GM23338 (cell line): ENCODE results near the gene CLASRP. TPM values are rescaled to one million over a fixed set of nuclear protein-coding genes. Genes with fewer than 3 reads are reported as not detected.

Experiments used
- ATAC-seq: fragments of 200-7000 bp; cut with Tn5 transposase; 3 replicates; pipeline ENCODE4 v1.9.1; 2020
- DNase-seq: peaks from one replicate; pipeline ENCODE4 v3.0.0-alpha.2; 2015; ENCODE audit warnings: low spot score
- H2AFZ ChIP-seq: fragments of 200-600 bp; sonication (generic); 2 replicates; pipeline ENCODE4 v1.8.0; 2016; ENCODE audit warnings: antibody characterized with exemption, mild to moderate bottlenecking, moderate library complexity
- H3F3A ChIP-seq: fragments of 200-600 bp; sonication (generic); replicated peaks from 2 replicates; pipeline ENCODE4 v1.8.0; 2017; ENCODE audit warnings: antibody characterized with exemption, mixed run types, low read depth
- H3K27ac ChIP-seq: fragments of 200-600 bp; sonication (generic); 2 replicates; pipeline ENCODE4 v1.6.1; 2016; ENCODE audit warnings: low read depth
- H3K27me3 ChIP-seq: fragments of 200-600 bp; sonication (generic); 2 replicates; pipeline ENCODE4 v1.8.0; 2016; ENCODE audit warnings: mild to moderate bottlenecking, mixed run types, moderate library complexity; ENCODE audit not compliant: insufficient read depth
- H3K36me3 ChIP-seq: fragments of 200-600 bp; sonication (generic); 2 replicates; pipeline ENCODE4 v1.8.0; 2016; ENCODE audit warnings: mild to moderate bottlenecking; ENCODE audit not compliant: insufficient read depth
- H3K4me1 ChIP-seq: fragments of 200-600 bp; sonication (generic); 2 replicates; pipeline ENCODE4 v1.8.0; 2016; ENCODE audit warnings: mild to moderate bottlenecking, moderate library complexity; ENCODE audit not compliant: insufficient read depth
- H3K4me2 ChIP-seq: fragments of 200-600 bp; sonication (generic); 2 replicates; pipeline ENCODE4 v1.7.1; 2017; ENCODE audit warnings: mixed run types
- H3K4me3 ChIP-seq: fragments of 200-600 bp; sonication (generic); 2 replicates; pipeline ENCODE4 v1.6.1; 2016; ENCODE audit warnings: mixed run types
- H3K79me2 ChIP-seq: fragments of 200-600 bp; sonication (generic); replicated peaks from 2 replicates; pipeline ENCODE4 v1.8.0; 2017; ENCODE audit warnings: mild to moderate bottlenecking; ENCODE audit not compliant: insufficient read depth
- H3K9me2 ChIP-seq: fragments of 200-600 bp; sonication (generic); 2 replicates; pipeline ENCODE4 v1.8.0; 2017; ENCODE audit not compliant: insufficient read depth
- H4K20me1 ChIP-seq: fragments of 200-600 bp; sonication (generic); replicated peaks from 2 replicates; pipeline ENCODE4 v1.8.0; 2017; ENCODE audit warnings: mild to moderate bottlenecking; ENCODE audit not compliant: insufficient read depth
- H3K27ac Mint-ChIP-seq: 2 replicates; pipeline ENCODE4 v1.8.0; 2020; ENCODE audit warnings: inconsistent platforms, mild to moderate bottlenecking, moderate library complexity, mixed read lengths
- H3K27me3 Mint-ChIP-seq: 3 replicates; pipeline ENCODE4 v1.8.0; 2022; ENCODE audit warnings: low read depth, mild to moderate bottlenecking, moderate library complexity, mixed read lengths, inconsistent platforms; ENCODE audit not compliant: insufficient read depth, poor library complexity
- H3K36me3 Mint-ChIP-seq: 3 replicates; pipeline ENCODE4 v1.8.0; 2021; ENCODE audit warnings: low read depth, mild to moderate bottlenecking, inconsistent platforms, moderate library complexity, mixed read lengths
- H3K4me1 Mint-ChIP-seq: 3 replicates; pipeline ENCODE4 v1.8.0; 2020; ENCODE audit warnings: mild to moderate bottlenecking, inconsistent platforms, mixed read lengths
- H3K4me3 Mint-ChIP-seq: 3 replicates; pipeline ENCODE4 v1.8.0; 2021; ENCODE audit warnings: moderate library complexity, mild to moderate bottlenecking, inconsistent platforms, mixed read lengths
- H3K9me3 Mint-ChIP-seq: 3 replicates; pipeline ENCODE4 v1.8.0; 2020; ENCODE audit warnings: moderate library complexity, mild to moderate bottlenecking, inconsistent platforms, mixed read lengths
- EZH2 ChIP-seq: fragments of 200-600 bp; sonication (generic); IDR thresholded peaks from one replicate; pipeline ENCODE4 v1.8.0; 2017; ENCODE audit warnings: antibody characterized with exemption, mild to moderate bottlenecking, low read depth; ENCODE audit not compliant: unreplicated experiment
- EZH2phosphoT487 ChIP-seq: fragments of 200-600 bp; sonication (generic); IDR thresholded peaks from one replicate; pipeline ENCODE4 v1.8.1; 2018; ENCODE audit warnings: antibody characterized with exemption; ENCODE audit not compliant: unreplicated experiment
- NANOG ChIP-seq: IDR thresholded peaks from 2 replicates; pipeline ENCODE4 v1.6.1; 2016; ENCODE audit warnings: antibody characterized with exemption, borderline replicate concordance
- ZNF114 ChIP-seq: fragments of 250-450 bp; sonication (Bioruptor Pico); IDR thresholded peaks from 2 replicates; pipeline ENCODE4 v1.5.0; 2020; ENCODE audit warnings: mild to moderate bottlenecking, moderate library complexity
- polyA plus RNA-seq: library from polyadenylated mRNA; unstranded; fragments of >200 nt; fragmentation: Nextera tagmentation; extraction: Ambion mirVana; gene quantifications from 2 replicates; pipeline ENCODE4 v1.2.1, GENCODE V29; 2016
- total RNA-seq: library from RNA; depleted of rRNA; stranded (reverse); fragments of >200 nt; shearing (Covaris generic); gene quantifications from 2 replicates; pipeline ENCODE4 v1.2.3, GENCODE V29; 2014
- TF ChIP-seq, protein P1 (sequence below): fragments of 250-450 bp; sonication (Bioruptor Pico); IDR thresholded peaks from 2 replicates; pipeline ENCODE4 v1.5.0; 2020; ENCODE audit warnings: mild to moderate bottlenecking, moderate library complexity
- TF ChIP-seq, protein P2 (sequence below): IDR thresholded peaks from 2 replicates; pipeline ENCODE4 v1.6.1; 2016; ENCODE audit warnings: antibody characterized with exemption

Gene CLASRP
- total and polyA plus RNA-seq, 2 experiments from 2014 or later = 27.1 to 78.7 TPM

DNA sequence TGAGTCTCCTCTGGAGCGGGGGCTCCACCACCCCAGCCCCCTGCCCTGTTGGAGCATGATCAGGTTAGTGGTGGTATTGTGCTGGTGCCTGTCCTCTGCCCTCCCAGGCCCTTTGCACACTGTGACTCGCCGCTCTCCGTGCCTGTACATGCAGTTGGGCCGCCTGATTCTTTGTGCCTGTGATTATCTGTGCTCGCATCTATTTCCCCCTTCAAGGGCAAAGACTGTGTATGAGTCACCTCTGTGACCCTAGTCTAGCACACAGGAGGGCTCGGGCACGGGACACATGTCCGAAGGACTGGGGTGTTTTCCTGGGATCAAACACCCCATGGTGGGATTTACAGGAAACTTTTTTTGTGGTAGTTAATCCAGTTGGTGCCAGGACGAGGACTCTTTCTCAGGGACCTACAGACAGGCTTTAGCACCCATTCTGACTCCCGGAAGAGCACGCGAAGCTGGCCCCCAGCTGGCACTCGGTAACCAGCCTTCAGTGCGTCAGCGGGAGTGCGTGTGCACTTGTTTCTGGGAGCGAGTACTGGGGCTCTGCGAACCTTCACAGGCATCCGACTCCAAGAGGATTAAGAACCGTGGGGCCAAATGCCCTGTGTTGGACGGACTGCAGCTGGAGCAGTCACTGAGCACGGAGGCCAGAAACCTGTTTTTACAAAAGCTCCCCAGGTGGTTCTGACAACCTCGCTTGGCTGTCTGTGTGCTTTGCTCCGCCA is 60.8 kb downstream of the CLASRP start:
- H3K4me2 ChIP-seq = no peak overlapping the region

More for the DNA sequence above, 60.8 kb downstream of the CLASRP start:
- Mint-ChIP-seq H3K36me3 (peaks cover 4% of the 10 kb centered on the region; the same call in 2 of the 3 replicates), H3K4me3 (no peak overlapping the region; the same call in 2 of the 3 replicates), H3K27me3 (peaks cover 14% of the 10 kb centered on the region), H3K27ac (peak overlapping the region; percentile 68; the same call in 1 of the 2 replicates), H3K9me3 (no peaks in the 10 kb centered on the region), H3K4me1 (peaks cover 80% of the 10 kb centered on the region)
- TF ChIP-seq EZH2 (no peak), NANOG (no peak), EZH2phosphoT487 (no peak), ZNF114 (no peak)
- TF ChIP-seq, protein P1, sequence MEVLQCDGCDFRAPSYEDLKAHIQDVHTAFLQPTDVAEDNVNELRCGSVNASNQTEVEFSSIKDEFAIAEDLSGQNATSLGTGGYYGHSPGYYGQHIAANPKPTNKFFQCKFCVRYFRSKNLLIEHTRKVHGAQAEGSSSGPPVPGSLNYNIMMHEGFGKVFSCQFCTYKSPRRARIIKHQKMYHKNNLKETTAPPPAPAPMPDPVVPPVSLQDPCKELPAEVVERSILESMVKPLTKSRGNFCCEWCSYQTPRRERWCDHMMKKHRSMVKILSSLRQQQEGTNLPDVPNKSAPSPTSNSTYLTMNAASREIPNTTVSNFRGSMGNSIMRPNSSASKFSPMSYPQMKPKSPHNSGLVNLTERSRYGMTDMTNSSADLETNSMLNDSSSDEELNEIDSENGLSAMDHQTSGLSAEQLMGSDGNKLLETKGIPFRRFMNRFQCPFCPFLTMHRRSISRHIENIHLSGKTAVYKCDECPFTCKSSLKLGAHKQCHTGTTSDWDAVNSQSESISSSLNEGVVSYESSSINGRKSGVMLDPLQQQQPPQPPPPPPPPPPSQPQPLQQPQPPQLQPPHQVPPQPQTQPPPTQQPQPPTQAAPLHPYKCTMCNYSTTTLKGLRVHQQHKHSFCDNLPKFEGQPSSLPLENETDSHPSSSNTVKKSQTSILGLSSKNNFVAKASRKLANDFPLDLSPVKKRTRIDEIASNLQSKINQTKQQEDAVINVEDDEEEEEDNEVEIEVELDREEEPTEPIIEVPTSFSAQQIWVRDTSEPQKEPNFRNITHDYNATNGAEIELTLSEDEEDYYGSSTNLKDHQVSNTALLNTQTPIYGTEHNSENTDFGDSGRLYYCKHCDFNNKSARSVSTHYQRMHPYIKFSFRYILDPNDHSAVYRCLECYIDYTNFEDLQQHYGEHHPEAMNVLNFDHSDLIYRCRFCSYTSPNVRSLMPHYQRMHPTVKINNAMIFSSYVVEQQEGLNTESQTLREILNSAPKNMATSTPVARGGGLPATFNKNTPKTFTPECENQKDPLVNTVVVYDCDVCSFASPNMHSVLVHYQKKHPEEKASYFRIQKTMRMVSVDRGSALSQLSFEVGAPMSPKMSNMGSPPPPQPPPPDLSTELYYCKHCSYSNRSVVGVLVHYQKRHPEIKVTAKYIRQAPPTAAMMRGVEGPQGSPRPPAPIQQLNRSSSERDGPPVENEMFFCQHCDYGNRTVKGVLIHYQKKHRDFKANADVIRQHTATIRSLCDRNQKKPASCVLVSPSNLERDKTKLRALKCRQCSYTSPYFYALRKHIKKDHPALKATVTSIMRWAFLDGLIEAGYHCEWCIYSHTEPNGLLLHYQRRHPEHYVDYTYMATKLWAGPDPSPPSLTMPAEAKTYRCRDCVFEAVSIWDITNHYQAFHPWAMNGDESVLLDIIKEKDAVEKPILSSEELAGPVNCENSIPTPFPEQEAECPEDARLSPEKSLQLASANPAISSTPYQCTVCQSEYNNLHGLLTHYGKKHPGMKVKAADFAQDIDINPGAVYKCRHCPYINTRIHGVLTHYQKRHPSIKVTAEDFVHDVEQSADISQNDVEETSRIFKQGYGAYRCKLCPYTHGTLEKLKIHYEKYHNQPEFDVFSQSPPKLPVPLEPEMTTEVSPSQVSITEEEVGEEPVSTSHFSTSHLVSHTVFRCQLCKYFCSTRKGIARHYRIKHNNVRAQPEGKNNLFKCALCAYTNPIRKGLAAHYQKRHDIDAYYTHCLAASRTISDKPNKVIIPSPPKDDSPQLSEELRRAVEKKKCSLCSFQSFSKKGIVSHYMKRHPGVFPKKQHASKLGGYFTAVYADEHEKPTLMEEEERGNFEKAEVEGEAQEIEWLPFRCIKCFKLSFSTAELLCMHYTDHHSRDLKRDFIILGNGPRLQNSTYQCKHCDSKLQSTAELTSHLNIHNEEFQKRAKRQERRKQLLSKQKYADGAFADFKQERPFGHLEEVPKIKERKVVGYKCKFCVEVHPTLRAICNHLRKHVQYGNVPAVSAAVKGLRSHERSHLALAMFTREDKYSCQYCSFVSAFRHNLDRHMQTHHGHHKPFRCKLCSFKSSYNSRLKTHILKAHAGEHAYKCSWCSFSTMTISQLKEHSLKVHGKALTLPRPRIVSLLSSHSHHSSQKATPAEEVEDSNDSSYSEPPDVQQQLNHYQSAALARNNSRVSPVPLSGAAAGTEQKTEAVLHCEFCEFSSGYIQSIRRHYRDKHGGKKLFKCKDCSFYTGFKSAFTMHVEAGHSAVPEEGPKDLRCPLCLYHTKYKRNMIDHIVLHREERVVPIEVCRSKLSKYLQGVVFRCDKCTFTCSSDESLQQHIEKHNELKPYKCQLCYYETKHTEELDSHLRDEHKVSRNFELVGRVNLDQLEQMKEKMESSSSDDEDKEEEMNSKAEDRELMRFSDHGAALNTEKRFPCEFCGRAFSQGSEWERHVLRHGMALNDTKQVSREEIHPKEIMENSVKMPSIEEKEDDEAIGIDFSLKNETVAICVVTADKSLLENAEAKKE (CRISPR knock-in tag) = no peak
- TF ChIP-seq, protein P2, sequence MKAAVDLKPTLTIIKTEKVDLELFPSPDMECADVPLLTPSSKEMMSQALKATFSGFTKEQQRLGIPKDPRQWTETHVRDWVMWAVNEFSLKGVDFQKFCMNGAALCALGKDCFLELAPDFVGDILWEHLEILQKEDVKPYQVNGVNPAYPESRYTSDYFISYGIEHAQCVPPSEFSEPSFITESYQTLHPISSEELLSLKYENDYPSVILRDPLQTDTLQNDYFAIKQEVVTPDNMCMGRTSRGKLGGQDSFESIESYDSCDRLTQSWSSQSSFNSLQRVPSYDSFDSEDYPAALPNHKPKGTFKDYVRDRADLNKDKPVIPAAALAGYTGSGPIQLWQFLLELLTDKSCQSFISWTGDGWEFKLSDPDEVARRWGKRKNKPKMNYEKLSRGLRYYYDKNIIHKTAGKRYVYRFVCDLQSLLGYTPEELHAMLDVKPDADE = no peak
- H3F3A ChIP-seq = no peaks in the 10 kb centered on the region
- no peak overlapping the region for H3K4me3 ChIP-seq
- DNase-seq (no peak), ATAC-seq (no peak; the same call in 2 of the 3 replicates)
- peaks cover 65% of the 10 kb centered on the region for H4K20me1 ChIP-seq
- H3K27ac ChIP-seq = peak overlapping the region; percentile 59; the same call in 1 of the 2 replicates
- no peak overlapping the region for H2AFZ ChIP-seq
- no peaks in the 10 kb centered on the region for H3K9me2 ChIP-seq
- H3K79me2 ChIP-seq = peaks cover 100% of the 10 kb centered on the region
- peaks cover 18% of the 10 kb centered on the region; the same call in 1 of the 2 replicates for H3K4me1 ChIP-seq
- no peaks in the 10 kb centered on the region for H3K27me3 ChIP-seq
- H3K36me3 ChIP-seq = no peaks in the 10 kb centered on the region
